ENCODE data around the gene LHX6.

Gene LHX6

GRCh38 chr9:122234022-122234748, 5.4 kb upstream of the LHX6 start:
- DNase-seq, result no peak

- DNase-seq, result no peak
Measured at GRCh38 chr9:122232796-122233306, 4.1 kb upstream of the LHX6 start.

DNA sequence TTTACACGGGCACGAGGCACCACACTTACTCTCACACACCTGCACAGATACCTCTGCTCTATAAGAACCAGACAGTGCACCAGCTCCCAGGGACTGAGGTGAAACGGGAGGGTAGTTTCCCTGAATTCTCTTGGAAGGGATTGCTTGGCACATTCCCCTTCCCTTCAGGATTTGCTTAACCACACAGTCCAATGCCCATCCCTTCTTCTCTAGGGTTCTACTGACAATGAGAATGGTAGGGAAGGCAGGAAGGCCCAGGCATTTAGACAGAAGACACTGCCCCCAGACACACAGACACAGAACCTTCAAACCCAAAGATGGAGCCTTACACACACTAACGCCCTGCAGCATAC, 704 bp upstream of the LHX6 start:
- DNase-seq, result no peak

DNA sequence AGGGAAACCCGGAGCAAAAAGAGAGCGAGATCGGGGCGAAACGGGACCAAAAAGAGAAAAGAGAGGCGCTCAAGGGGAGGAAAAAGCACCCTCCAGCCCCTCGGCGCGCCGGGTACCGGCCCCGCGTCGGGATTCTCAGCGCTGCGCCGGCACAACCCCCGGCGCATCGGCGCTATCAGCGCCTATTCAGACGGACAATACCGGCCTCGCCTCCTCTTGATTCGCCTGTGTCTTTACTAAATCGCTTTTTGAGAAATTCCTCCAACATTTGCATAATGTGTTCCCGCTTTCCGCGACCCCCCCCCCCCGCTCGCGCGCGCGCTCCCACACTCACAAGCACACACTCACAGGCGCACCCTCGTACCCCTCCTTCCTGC, 578 bp downstream of the LHX6 start:
- no peak for DNase-seq

- DNase-seq, result no peak
Measured at GRCh38 chr9:122227575-122227900, 1.2 kb downstream of the LHX6 start.

DNA sequence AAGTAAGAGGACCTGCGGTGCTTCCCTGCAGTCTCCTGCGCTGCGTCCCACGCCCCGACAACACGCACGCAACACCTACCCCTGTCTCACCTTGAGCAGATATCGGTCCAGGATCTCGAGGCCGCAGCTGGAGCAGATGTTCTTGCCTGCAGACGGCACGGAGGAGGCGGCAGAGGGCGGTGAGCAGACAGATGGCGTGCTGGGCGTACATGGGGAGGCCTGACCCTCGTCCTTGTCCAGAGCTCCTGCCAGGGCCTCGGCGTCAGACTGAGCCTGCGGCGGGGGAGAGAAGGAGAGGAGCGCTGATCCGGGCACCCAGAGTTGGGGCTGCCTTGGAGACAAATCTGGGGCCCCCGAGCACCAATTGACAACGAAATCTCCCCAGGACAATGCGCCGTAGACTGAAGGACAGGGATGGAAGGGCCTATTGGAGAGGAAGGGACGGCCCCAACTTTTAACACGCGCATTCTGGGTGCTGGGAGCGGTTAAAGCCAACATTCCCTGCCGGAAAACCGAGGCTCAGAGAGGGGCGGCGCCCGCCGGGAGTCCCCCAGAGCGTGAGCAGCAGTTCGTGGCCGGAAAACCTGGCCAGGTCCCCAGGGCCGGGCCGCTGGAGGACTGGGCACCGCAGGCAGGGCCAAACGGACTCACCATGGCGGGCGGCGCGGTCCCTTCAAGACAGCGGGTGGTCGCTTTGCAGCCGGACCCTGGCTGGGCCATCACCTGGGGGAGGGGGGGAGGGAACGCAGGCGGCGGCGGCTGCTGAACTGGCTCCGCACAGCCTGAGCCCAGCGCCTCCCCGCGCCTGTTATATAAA, 1.8 kb downstream of the LHX6 start:
- DNase-seq, result no peak

DNA sequence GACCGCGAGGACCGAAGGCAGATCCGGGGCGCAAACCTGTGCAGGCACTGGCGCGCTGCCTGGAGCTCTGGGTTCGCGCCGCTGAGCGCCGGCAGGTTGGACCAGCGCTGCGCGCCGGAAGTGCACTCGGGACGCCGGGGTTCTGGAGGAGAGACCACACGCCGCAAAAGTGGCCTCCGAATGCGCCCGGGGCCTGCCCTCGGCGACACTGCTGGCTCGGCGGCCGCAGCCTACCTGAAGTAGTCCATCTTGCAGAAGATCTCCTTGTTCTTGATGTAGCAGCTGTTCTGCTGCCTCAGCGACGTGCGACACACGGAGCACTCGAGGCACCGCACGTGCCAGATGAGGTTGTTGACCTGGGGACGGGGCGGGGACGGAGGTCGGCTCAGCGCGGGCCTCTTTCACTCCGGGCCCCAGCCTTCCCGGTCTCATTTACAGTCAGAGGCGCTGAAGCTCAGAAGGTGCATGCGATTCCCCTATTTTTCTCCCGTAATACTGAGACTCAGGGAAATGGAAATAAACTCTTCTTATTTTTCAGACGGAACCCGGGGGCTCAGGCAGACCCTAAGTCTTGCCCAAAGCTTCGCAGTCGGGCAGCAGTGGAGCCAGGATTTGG, 2.5 kb downstream of the LHX6 start:
- no peak for DNase-seq

GRCh38 chr9:122225312-122226141, 3.2 kb downstream of the LHX6 start:
- no peak for DNase-seq

DNA sequence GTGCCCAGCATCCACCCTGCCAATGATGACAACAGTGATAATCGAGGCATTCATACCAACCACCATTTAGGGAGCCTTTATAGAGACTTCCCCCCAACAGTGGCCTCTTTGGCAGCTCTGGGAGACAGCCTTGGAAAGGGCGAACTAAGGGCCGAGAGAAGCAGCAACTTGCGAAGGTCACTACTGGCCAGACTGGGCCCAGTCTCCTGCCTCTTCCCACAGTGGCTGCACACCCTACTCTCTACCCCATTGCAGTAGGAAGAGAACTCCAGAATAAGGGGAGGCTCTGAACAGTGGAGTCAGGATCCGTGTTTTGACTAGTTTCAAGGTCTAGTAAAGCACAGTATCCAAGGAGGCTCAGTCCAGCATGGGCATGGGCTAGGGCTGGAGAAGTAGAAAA, 5.3 kb downstream of the LHX6 start:
- DNase-seq, result no peak

GRCh38 chr9:122222791-122223190, 6.0 kb downstream of the LHX6 start:
- DNase-seq, result no peak

DNA sequence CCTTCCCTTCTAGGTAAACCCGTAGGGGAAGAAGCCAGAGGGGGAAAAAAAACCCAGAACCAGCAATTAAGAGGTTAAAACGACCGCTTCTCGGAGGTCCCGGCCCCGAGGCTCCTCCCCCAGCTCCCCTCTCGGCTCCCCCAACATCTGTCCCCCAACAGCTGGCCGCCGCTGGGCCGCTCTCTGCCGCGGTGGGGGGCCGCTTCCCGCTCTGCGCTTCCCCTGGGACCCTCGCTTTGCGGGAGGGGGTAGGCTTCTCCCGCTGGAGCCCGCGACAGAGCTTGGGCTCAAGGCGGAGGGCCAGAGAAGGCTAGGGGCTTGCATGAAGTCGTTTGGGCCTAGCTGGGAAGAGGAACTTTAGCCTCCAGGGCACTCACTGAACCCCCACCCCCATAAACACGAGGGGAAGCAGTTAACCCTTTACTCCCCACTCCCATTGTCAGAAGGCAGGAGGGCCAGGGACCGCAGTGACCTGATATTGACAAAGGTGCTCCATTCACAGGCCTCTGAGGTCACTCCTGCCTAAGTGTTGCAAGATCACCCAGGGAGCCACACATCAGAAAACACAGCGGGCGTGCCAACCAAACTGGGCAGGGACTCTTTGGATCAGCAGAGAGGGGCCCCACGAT, 7.5 kb downstream of the LHX6 start:
- DNase-seq, result no peak

DNA sequence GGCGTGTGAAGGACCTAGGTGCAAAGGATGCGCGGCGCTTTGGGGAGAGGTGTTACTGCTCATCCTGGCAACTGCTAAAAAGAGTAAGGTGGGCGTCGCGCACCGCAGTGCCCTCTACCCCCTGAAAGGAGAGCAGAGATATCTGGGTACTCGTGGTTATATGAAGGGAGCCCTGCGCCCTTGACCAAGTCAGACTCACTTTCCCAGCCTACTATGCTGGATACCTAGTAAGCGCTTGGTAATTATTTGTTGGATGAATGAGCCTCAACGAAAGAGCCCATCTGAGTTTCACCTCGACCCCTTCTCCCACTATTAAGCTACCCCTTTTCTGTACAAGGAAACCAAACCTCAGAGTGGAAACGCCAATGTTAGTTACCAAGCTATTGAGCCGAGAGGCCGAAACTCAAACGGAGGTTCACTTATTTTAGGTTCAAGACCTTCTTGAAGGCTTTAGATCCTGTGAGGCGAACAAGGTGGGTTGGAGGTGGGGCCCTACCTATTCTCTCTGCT, 8.0 kb downstream of the LHX6 start:
- no peak for DNase-seq

DNA sequence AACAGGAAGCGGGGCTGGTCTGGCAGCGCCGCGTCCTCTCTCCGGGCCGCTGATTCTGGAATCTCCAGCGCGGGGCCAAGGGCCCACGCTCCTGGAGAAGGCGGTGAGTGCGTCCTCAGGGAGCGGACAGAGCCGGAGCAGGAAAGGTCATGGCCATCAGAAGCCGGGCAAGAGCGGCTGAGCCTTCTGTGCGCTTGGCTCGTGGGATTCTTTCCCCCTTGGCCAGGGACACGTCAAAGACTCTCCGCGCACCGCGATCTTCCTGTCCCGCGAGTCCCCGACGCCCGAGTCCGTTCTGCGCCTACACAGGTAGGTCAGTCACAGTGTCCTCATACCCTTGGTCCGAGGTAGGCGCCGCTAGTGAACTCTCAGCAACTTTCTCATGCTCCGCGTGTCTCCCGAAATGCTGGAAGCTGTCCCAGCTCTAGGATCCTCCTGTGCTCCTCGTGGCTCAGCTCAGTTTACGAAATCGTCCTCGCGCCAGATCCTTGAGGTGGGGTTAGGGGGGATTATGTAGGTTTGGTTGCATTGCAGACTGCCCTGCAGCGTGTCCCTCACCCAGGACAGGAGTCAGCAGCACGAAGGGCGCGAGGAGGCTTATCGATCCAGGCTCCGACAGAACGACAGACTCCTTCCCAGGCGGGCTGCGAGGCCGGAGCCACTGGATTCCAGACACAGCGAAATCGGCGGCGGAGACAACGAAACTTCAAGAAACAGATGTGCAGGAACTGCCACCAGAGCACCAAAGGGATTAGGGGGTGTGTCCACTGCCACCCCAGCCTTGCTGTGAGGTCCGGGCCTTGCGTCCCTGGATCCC, 8.7 kb downstream of the LHX6 start:
- no peak for DNase-seq

DNA sequence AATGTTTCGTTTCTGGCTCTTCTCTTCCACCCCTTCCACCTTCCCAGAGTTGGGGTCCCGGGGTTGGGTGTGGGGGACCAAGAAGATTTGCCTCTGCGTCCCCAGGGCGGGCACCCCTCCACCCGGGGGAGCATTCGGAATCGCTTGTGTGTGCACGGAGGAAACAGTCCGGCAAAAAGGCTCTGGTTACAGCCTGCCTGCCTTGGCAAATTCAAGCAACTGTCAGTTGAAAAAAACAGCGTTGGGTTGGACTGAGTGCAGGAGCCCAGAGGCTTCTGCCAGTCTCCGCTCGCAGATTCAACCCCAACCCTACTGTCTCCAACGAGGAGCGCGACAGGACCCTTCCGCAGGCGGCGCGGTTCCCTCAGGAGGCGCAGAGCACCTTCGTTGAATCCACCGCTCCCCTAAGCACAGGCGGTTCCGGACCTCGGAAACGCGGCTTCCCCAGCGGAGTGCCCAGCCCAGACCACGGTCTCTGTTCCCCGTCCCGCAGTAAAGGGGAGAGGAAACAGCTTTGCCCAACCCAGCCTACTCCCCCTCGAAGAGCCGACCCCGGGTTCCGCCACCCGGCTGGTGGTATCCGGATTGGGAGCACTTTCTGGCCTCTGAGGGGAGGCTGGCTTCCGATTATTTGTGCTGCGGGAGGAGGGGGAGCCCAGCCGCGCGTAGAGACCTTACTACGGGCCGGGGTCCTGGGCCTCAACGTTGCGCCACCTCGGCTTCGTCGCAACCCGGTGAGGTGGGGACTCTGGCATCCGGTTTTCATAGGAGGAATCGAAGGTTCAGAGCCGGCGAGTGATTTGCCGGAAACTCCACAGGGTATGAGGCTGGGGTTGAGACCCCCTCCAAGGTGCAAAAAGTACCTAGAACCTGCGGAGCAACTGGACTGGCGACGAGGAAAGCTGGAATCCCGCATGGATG, 9.6 kb downstream of the LHX6 start:
- no peak for DNase-seq

- no peak for DNase-seq
Measured at GRCh38 chr9:122218071-122218934, 10.5 kb downstream of the LHX6 start.

DNA sequence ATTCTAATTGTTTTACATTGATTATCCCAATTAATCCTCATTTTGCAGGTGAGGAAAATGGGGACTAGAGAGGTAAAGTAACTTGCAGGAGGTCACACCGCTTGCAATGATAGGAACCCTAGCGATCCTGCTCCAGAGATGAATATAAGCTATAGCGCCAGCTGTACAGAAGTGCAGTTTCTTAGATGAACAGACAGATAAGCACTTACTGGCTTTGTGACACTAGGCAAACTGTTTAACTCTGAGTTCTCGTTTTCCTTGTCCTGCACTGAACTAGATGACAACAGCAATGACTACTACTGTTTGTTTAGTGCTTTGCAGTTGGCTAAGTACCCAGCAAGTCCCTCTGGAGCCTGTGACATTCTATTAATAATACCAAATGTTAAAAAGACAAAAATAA, 11.1 kb downstream of the LHX6 start:
- no peak for DNase-seq

DNA sequence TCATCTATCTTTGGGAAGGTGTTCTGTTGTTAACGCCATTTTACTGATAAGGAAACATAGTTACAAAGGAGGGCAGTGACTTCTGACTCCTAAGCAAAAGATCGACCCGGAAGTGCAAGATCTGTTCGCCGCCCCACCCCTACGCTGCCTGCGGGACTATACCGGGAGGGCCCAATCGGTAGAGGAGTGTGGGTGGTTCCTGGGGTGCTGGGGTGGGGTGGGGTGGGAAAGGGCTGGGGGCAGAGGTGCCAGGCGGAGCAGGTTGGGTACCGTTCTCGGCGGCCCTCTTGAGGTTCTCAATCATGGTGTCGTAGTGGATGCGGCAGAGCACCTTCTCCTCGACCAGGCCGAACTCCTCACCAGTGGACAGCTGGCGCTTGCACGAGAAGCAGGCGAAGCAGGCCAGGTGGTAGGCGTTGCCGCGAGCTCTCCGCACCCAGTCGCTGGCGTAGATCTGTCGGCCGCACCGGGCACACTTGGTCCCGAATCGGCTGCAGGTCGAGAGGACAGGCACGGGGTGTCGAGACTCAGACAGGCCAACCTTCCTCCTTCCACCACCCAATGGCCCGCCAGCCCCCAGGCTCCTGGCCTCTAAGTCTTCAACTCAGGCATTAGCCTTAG, 11.8 kb downstream of the LHX6 start:
- DNase-seq, result no peak

DNA sequence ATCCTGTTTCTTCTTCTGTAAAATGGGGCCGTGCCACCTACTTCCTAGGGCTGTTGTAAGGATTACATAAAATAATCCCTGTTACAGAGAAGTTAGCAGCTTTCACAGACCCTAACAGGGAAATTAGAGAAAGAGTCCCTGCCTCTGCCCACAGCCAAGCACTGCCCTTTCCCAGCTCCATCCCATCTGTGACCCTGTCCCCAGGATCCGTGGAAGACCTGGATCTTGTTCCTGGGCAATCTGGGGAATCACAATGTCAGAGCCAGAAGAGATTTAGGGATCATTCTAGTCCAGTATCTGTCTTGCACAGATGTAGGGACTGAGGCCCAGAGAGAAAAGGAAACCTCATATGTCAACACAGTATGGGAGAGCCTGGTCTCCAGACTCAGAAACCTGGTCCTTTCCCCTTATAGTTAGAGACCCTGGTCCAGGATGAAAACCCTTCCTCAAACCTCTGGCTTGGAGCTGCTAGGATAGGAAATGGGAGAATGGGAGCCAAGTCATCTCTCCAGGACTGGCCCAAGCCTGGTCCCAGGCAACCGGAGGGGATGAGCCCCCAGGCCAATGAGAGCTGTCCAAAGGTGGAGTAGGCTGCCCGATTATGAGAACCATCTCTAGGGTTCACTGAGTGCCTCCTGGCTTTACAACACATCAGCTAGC, 12.5 kb downstream of the LHX6 start:
- no peak for DNase-seq

Measured in CD4-positive, alpha-beta T cell treated with Interleukin-4 for 1 hour (primary cell).